ENCODE measurements around the gene DPF3.

Gene DPF3

GRCh38 chr14:72740966-72741825, 152.7 kb downstream of the DPF3 start:
- TF ChIP-seq CTCF (IDR thresholded peaks at IDR 0.05; ENCODE audit: borderline replicate concordance, insufficient read depth, low read depth, low read length) = no peak
- H3K4me3 ChIP-seq (ENCODE audit: low read depth, low read length) = no peak overlapping the region

GRCh38 chr14:72740504-72740961, 153.4 kb downstream of the DPF3 start:
- TF ChIP-seq CTCF (IDR thresholded peaks at IDR 0.05; ENCODE audit: borderline replicate concordance, insufficient read depth, low read depth, low read length) = no peak
- H3K4me3 ChIP-seq (ENCODE audit: low read depth, low read length) = no peak overlapping the region

GRCh38 chr14:72739446-72740405, 154.2 kb downstream of the DPF3 start:
- no peak for TF ChIP-seq CTCF (IDR thresholded peaks at IDR 0.05; ENCODE audit: borderline replicate concordance, insufficient read depth, low read depth, low read length)
- no peak overlapping the region for H3K4me3 ChIP-seq (ENCODE audit: low read depth, low read length)

- H3K4me3 ChIP-seq (ENCODE audit: low read depth, low read length) = no peak overlapping the region
- TF ChIP-seq CTCF (IDR thresholded peaks at IDR 0.05; ENCODE audit: borderline replicate concordance, insufficient read depth, low read depth, low read length) = no peak
Observed at GRCh38 chr14:72738161-72738611, 155.7 kb downstream of the DPF3 start.

GRCh38 chr14:72737560-72737943, 156.3 kb downstream of the DPF3 start:
- H3K4me3 ChIP-seq (ENCODE audit: low read depth, low read length) = no peak overlapping the region
- no peak for TF ChIP-seq CTCF (IDR thresholded peaks at IDR 0.05; ENCODE audit: borderline replicate concordance, insufficient read depth, low read depth, low read length)

GRCh38 chr14:72736786-72737559, 156.9 kb downstream of the DPF3 start:
- no peak for TF ChIP-seq CTCF (IDR thresholded peaks at IDR 0.05; ENCODE audit: borderline replicate concordance, insufficient read depth, low read depth, low read length)
- no peak overlapping the region for H3K4me3 ChIP-seq (ENCODE audit: low read depth, low read length)
